Endothelial cell of umbilical vein (primary cell): Measurements from ENCODE around the gene AFP.

Source experiments
- TF ChIP-seq, protein P1 (sequence below), 2 donors: IDR thresholded peaks; 1 replicate in 1 of 2; 2 replicates in 1 of 2; pipeline ENCODE4 v1.5.1; 2011; ENCODE audit warnings: low read length in 2 of 2, mild to moderate bottlenecking in 2 of 2, moderate library complexity in 2 of 2, control low read depth in 1 of 2, inconsistent platforms in 1 of 2, low read depth in 1 of 2; ENCODE audit not compliant: insufficient read depth in 1 of 2; ENCODE audit errors: extremely low read depth in 1 of 2
- TF ChIP-seq, protein P2 (sequence below): IDR thresholded peaks from 2 replicates; pipeline ENCODE4 v1.6.1; 2011; ENCODE audit not compliant: insufficient read depth, insufficient read length

DNA sequence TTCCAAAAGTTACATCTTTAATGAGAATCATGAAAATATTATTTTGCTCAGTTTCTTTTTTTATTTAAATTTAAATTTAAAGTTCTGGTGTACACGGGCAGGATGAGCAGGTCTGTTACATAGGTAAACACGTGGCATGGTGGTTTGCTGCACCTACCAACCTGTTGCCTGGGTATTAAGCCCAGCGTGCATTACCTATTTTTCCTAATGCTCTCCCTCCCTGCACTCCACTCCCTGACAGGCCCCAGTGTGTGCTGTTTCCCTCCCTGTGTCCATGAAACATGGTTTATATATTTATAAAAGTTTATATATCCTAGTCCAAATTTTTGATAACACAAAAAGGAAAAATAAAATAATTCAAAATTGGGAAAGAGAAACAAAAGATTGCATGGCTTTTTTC, 4.0 kb downstream of the AFP start:
- TF ChIP-seq, protein P1, sequence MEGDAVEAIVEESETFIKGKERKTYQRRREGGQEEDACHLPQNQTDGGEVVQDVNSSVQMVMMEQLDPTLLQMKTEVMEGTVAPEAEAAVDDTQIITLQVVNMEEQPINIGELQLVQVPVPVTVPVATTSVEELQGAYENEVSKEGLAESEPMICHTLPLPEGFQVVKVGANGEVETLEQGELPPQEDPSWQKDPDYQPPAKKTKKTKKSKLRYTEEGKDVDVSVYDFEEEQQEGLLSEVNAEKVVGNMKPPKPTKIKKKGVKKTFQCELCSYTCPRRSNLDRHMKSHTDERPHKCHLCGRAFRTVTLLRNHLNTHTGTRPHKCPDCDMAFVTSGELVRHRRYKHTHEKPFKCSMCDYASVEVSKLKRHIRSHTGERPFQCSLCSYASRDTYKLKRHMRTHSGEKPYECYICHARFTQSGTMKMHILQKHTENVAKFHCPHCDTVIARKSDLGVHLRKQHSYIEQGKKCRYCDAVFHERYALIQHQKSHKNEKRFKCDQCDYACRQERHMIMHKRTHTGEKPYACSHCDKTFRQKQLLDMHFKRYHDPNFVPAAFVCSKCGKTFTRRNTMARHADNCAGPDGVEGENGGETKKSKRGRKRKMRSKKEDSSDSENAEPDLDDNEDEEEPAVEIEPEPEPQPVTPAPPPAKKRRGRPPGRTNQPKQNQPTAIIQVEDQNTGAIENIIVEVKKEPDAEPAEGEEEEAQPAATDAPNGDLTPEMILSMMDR (IDR thresholded peaks at IDR 0.05; ENCODE audit: extremely low read depth in 1 of 2, insufficient read depth in 1 of 2, low read depth in 1 of 2, low read length in 2 of 2), result no peak
- TF ChIP-seq, protein P2, sequence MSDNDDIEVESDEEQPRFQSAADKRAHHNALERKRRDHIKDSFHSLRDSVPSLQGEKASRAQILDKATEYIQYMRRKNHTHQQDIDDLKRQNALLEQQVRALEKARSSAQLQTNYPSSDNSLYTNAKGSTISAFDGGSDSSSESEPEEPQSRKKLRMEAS, result no peak
